Heart left ventricle (tissue), 13 donors: ENCODE data around the gene SGK2.

Experiments
- POLR2A ChIP-seq, 2 donors: fragments of 450-650 bp; IDR thresholded peaks; one replicate each; pipeline ENCODE4 v1.6.1; 2017; ENCODE audit warnings: antibody characterized with exemption in 2 of 2, mild to moderate bottlenecking in 2 of 2, moderate library complexity in 2 of 2
- TF ChIP-seq, protein P1 (sequence below), 12 donors: fragments of 200-600 bp; sonication (generic) in 4 of 12; IDR thresholded peaks; one replicate each; pipeline versions ENCODE4 v1.5.0 to v1.8.0; 2018 to 2022; ENCODE audit warnings: antibody characterized with exemption in 12 of 12, mild to moderate bottlenecking in 5 of 12
- donor health status: ischemic (EF 13 %, LVEDD 7.1; RV severe dilation, severe dysfunction).
- donor health status: DM: no; HTN: yes; CAD: no.
- donor health status: DM: no; HTN: no; CAD: no.
- donor health status: ischemic (EF 25% LVEDD 6.9; RV normal size, moderate dysfunction).
- donor health status: ischemic (EF 25% LVEDD 5.7; RV mildly dilated, moderate dysfunction).
- donor health status: ischemic (EF 35%, LVEDD 5.7; RV mildly dilated, moderate dysfunction).
- donor health status: nonischemic (EF 11% LVEDD 7.7; RV severe dilation, severe dysfunction).
- donor health status: DM: yes; HTN: yes; CAD: no.
- donor health status: PGD.
- donor health status: ischemic (EF 29% LVEDD 5.4; RV normal size, mild dysfunction).
- donor health status: nonischemic (EF 23%, LVEDD 6.1; RV moderate dilation, normal function).

DNA sequence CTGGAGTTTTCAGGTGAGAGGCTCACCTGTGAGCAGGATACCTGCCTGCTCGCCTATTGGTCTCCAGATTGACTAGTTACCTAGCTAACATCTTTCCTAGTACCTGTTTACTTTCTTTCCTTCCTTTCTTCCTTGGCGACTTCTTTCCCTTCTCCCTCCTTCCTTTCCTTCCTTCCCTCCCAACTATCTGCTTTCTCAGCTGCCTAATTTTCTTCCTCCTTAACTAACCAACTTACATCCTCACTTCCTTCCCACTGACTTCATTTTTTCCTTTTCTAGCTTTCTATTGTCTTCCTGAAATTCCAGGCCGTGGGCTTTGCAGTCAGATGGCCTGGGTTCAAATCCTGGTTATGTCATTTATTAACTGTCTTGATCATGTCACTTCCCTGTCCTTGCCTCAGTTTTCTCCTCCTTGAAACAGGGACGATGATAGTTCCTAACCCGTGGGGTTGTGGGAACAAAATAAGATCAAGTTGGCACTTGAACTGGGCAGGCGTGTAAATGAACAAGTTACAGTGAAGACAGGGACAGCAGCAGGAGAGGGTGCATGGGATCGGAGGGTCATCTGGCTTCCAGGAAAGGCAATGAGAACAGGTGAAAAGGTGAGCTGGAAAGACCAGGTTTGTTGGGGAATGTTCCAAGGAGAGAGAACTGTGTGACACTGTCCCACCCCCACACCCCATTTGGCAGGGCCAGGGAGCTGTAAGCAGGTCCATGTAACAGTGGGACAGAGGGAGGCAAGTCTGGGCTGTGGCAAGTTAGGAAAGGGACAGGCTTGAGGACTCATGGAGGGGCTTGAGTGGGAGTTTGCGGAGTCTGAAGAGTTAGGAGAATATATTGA, 540 bp downstream of the SGK2 start:
- TF ChIP-seq, protein P1, sequence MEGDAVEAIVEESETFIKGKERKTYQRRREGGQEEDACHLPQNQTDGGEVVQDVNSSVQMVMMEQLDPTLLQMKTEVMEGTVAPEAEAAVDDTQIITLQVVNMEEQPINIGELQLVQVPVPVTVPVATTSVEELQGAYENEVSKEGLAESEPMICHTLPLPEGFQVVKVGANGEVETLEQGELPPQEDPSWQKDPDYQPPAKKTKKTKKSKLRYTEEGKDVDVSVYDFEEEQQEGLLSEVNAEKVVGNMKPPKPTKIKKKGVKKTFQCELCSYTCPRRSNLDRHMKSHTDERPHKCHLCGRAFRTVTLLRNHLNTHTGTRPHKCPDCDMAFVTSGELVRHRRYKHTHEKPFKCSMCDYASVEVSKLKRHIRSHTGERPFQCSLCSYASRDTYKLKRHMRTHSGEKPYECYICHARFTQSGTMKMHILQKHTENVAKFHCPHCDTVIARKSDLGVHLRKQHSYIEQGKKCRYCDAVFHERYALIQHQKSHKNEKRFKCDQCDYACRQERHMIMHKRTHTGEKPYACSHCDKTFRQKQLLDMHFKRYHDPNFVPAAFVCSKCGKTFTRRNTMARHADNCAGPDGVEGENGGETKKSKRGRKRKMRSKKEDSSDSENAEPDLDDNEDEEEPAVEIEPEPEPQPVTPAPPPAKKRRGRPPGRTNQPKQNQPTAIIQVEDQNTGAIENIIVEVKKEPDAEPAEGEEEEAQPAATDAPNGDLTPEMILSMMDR (IDR thresholded peaks at IDR 0.05): no peak
- no peak for TF ChIP-seq POLR2A (IDR thresholded peaks at IDR 0.05)
